ENCODE data around the gene TTC33.

DNA sequence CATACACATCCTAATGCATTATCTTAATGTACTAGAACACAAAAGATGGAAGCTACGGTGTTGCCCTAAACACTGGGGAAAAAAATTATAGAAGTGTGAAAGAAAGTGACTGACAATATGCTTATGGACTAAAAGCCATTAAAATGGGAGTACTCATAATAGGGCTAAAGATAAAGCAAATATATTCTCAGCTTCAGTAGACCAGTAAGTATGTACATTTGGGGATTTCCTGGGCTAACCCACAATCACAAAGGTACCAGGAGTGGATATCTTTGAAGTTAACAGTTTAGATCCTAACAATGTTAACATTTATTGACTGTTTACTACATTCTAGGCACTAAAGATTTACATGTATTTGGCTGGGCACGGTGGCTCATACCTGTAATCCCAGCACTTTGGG, 39.2 kb downstream of the TTC33 start:
- no peak for TF ChIP-seq POLR2AphosphoS5 (IDR thresholded peaks at IDR 0.05)
- TF ChIP-seq, protein P1, sequence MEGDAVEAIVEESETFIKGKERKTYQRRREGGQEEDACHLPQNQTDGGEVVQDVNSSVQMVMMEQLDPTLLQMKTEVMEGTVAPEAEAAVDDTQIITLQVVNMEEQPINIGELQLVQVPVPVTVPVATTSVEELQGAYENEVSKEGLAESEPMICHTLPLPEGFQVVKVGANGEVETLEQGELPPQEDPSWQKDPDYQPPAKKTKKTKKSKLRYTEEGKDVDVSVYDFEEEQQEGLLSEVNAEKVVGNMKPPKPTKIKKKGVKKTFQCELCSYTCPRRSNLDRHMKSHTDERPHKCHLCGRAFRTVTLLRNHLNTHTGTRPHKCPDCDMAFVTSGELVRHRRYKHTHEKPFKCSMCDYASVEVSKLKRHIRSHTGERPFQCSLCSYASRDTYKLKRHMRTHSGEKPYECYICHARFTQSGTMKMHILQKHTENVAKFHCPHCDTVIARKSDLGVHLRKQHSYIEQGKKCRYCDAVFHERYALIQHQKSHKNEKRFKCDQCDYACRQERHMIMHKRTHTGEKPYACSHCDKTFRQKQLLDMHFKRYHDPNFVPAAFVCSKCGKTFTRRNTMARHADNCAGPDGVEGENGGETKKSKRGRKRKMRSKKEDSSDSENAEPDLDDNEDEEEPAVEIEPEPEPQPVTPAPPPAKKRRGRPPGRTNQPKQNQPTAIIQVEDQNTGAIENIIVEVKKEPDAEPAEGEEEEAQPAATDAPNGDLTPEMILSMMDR (IDR thresholded peaks at IDR 0.05; ENCODE audit: poor library complexity, severe bottlenecking), result no peak
- no peak for TF ChIP-seq EP300 (conservative IDR thresholded peaks at IDR 0.05; ENCODE audit: poor library complexity, severe bottlenecking)
- no peak for TF ChIP-seq EZH2 (IDR thresholded peaks at IDR 0.05; ENCODE audit: borderline replicate concordance, insufficient read depth, low read length, poor library complexity, severe bottlenecking)
- TF ChIP-seq, protein P2, sequence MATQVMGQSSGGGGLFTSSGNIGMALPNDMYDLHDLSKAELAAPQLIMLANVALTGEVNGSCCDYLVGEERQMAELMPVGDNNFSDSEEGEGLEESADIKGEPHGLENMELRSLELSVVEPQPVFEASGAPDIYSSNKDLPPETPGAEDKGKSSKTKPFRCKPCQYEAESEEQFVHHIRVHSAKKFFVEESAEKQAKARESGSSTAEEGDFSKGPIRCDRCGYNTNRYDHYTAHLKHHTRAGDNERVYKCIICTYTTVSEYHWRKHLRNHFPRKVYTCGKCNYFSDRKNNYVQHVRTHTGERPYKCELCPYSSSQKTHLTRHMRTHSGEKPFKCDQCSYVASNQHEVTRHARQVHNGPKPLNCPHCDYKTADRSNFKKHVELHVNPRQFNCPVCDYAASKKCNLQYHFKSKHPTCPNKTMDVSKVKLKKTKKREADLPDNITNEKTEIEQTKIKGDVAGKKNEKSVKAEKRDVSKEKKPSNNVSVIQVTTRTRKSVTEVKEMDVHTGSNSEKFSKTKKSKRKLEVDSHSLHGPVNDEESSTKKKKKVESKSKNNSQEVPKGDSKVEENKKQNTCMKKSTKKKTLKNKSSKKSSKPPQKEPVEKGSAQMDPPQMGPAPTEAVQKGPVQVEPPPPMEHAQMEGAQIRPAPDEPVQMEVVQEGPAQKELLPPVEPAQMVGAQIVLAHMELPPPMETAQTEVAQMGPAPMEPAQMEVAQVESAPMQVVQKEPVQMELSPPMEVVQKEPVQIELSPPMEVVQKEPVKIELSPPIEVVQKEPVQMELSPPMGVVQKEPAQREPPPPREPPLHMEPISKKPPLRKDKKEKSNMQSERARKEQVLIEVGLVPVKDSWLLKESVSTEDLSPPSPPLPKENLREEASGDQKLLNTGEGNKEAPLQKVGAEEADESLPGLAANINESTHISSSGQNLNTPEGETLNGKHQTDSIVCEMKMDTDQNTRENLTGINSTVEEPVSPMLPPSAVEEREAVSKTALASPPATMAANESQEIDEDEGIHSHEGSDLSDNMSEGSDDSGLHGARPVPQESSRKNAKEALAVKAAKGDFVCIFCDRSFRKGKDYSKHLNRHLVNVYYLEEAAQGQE (IDR thresholded peaks at IDR 0.05; ENCODE audit: borderline replicate concordance), result no peak
- no peak for TF ChIP-seq TAF1 (IDR thresholded peaks at IDR 0.05; ENCODE audit: low read depth)

All from neural cell (in vitro differentiated cells).